SU-DHL-6 (cell line): ENCODE data around the gene SPAST.

Experiments
- H2AFZ ChIP-seq: fragments of 200-600 bp; sonication (generic); 2 replicates; pipeline ENCODE4 v1.6.1; 2014; ENCODE audit warnings: low read depth, mild to moderate bottlenecking, moderate library complexity, mixed read lengths, antibody characterized with exemption, low read length; ENCODE audit not compliant: severe bottlenecking
- H3F3A ChIP-seq: fragments of 200-600 bp; shearing (Covaris generic); 2 replicates; pipeline ENCODE4 v1.6.0; 2016; ENCODE audit warnings: antibody characterized with exemption, mild to moderate bottlenecking; ENCODE audit not compliant: insufficient read depth
- H3K27ac ChIP-seq: fragments of 200-600 bp; sonication (generic); 2 replicates; pipeline ENCODE4 v1.5.1; 2016; ENCODE audit warnings: low read depth, mild to moderate bottlenecking, low read length, moderate library complexity, mixed read lengths
- H3K27me3 ChIP-seq: fragments of 200-600 bp; sonication (generic), shearing (Covaris generic); 2 replicates; pipeline ENCODE4 v1.6.0; 2014; ENCODE audit warnings: mild to moderate bottlenecking, low read length
- H3K36me3 ChIP-seq: fragments of 200-600 bp; sonication (generic); 2 replicates; pipeline ENCODE4 v1.6.1; 2014; ENCODE audit warnings: mild to moderate bottlenecking, low read length, mixed read lengths
- H3K4me2 ChIP-seq: fragments of 300-600, 200-600 bp; shearing (Covaris generic), sonication (generic); 2 replicates; pipeline ENCODE4 v1.6.0; 2014; ENCODE audit warnings: low read length, low read depth, mild to moderate bottlenecking; ENCODE audit not compliant: poor library complexity, severe bottlenecking
- H3K4me3 ChIP-seq: fragments of 200-600 bp; sonication (generic); 2 replicates; pipeline ENCODE4 v1.5.1; 2014; ENCODE audit warnings: antibody characterized with exemption, low read length, mild to moderate bottlenecking, mixed read lengths; ENCODE audit not compliant: insufficient read depth, poor library complexity, severe bottlenecking
- H3K79me2 ChIP-seq: fragments of 200-600 bp; sonication (generic); 2 replicates; pipeline ENCODE4 v1.6.1; 2014; ENCODE audit warnings: mild to moderate bottlenecking, low read length, moderate library complexity; ENCODE audit not compliant: insufficient read depth
- H3K9ac ChIP-seq: fragments of 200-600 bp; sonication (generic); 2 replicates; pipeline ENCODE4 v1.7.0; 2014; ENCODE audit warnings: mild to moderate bottlenecking, low read length
- H3K9me2 ChIP-seq: fragments of 200-600 bp; sonication (generic); replicated peaks from 2 replicates; pipeline ENCODE4 v1.6.1; 2014; ENCODE audit warnings: low read length; ENCODE audit not compliant: insufficient read depth
- H3K9me3 ChIP-seq: fragments of 200-600 bp; sonication (generic); 2 replicates; pipeline ENCODE4 v1.6.1; 2014; ENCODE audit warnings: low read length, mixed read lengths; ENCODE audit not compliant: insufficient read depth
- H4K20me1 ChIP-seq: fragments of 200-600 bp; sonication (generic); 2 replicates; pipeline ENCODE4 v1.6.1; 2014; ENCODE audit warnings: low read depth, mild to moderate bottlenecking, antibody characterized with exemption, low read length, moderate library complexity, mixed read lengths
- CTCF ChIP-seq: fragments of 200-600 bp; sonication (generic); IDR thresholded peaks from one replicate; pipeline ENCODE4 v1.5.1; 2017; ENCODE audit warnings: antibody characterized with exemption, mild to moderate bottlenecking, low read length, moderate library complexity; ENCODE audit not compliant: insufficient read depth, poor library complexity, severe bottlenecking
- EZH2phosphoT487 ChIP-seq: fragments of 200-600 bp; sonication (generic), shearing (Covaris generic); conservative IDR thresholded peaks from 2 replicates; pipeline ENCODE4 v1.6.1; 2018; ENCODE audit warnings: mild to moderate bottlenecking, antibody characterized with exemption, low read length, moderate library complexity, mixed read lengths

SPAST gene

DNA sequence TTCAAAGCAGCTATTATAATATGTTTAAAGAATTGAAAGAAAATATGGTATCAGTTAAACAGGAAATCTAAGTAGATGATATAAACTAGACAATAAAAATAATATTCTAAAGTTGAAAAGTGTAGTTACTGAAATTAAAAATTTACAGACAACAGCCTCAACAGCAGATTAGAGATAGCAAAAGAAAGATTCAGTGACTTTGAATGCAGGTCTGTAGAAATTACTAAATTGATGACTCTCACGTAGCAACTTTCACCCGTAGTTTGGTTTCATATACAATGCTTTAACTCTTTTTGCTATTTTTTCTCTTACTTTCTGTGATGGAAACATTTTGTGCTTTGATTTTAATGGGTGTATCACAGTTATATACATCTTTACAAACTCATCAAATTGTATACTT lies 44.8 kb downstream of the SPAST start:
- Histone ChIP-seq H3K9me3 (no peaks in the 10 kb centered on the region), H3K4me3 (no peak overlapping the region), H3K79me2 (no peaks in the 10 kb centered on the region), H3K36me3 (peaks cover 4% of the 10 kb centered on the region; the same call in 1 of the 2 replicates), H3K4me2 (no peak overlapping the region), H2AFZ (no peak overlapping the region), H3K27me3 (no peaks in the 10 kb centered on the region), H3K9ac (no peak overlapping the region), H3K9me2 (no peaks in the 10 kb centered on the region), H4K20me1 (no peaks in the 10 kb centered on the region), H3F3A (peaks cover 3% of the 10 kb centered on the region; the same call in 1 of the 2 replicates), H3K27ac (no peak overlapping the region)
- TF ChIP-seq EZH2phosphoT487 = no peak
- no peak for TF ChIP-seq CTCF

DNA sequence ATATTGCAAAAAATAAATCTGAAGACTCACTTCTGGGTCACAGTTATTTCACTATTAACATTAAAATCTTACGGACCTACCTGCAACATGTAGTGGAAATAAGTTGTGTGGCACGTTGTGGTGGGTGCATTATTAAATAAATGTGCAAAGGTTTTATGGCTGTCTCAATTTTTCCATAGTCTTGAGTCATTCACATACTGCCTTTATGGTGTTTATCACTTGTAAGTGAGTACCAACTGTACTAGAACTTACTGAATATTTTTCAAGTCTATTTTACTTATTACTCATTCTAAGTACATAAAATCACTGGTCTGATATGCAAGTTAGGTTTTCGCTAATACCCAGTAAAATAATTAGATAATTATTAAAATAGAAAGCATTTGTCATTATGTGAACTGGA lies 54.7 kb downstream of the SPAST start:
- TF ChIP-seq CTCF = no peak
- TF ChIP-seq EZH2phosphoT487 = no peak
- Histone ChIP-seq H3K27ac (no peak overlapping the region), H3K4me3 (no peak overlapping the region), H3K36me3 (peaks cover 2% of the 10 kb centered on the region; the same call in 1 of the 2 replicates), H3K4me2 (no peak overlapping the region), H4K20me1 (no peaks in the 10 kb centered on the region; the same call in 1 of the 2 replicates), H3K9me2 (no peaks in the 10 kb centered on the region), H3F3A (no peaks in the 10 kb centered on the region), H3K9me3 (no peaks in the 10 kb centered on the region), H3K9ac (no peak overlapping the region), H2AFZ (no peak overlapping the region), H3K79me2 (no peaks in the 10 kb centered on the region), H3K27me3 (no peaks in the 10 kb centered on the region)

DNA sequence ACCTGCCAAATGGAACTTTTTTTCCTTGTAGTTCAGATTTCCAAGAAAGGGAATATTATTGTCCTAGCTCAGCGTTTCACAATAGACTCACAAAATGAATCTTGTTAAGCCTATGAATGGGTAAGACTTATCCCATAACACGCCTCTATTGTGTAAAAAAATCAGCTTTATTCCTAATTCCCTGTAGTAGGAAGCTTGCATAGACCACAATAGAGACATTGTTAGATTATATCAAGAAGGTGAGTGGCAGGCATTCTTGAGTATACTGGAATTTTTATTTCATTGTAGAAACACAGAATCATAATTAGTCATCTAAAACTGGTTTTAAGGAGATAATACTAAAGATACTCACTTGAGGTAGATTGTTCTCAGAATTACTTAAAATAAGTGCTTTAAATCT lies 55.8 kb downstream of the SPAST start:
- TF ChIP-seq CTCF = no peak
- no peak for TF ChIP-seq EZH2phosphoT487
- Histone ChIP-seq H3K27ac (no peak overlapping the region), H3K4me2 (no peak overlapping the region), H3K27me3 (no peaks in the 10 kb centered on the region), H3K9me2 (no peaks in the 10 kb centered on the region), H3K4me3 (no peak overlapping the region), H3K9me3 (no peaks in the 10 kb centered on the region), H2AFZ (no peak overlapping the region), H3K9ac (no peak overlapping the region), H4K20me1 (no peaks in the 10 kb centered on the region; the same call in 1 of the 2 replicates), H3K79me2 (no peaks in the 10 kb centered on the region), H3K36me3 (peaks cover 2% of the 10 kb centered on the region; the same call in 1 of the 2 replicates), H3F3A (no peaks in the 10 kb centered on the region)
